ENCODE results near the gene CEP128.

The CEP128 gene

DNA sequence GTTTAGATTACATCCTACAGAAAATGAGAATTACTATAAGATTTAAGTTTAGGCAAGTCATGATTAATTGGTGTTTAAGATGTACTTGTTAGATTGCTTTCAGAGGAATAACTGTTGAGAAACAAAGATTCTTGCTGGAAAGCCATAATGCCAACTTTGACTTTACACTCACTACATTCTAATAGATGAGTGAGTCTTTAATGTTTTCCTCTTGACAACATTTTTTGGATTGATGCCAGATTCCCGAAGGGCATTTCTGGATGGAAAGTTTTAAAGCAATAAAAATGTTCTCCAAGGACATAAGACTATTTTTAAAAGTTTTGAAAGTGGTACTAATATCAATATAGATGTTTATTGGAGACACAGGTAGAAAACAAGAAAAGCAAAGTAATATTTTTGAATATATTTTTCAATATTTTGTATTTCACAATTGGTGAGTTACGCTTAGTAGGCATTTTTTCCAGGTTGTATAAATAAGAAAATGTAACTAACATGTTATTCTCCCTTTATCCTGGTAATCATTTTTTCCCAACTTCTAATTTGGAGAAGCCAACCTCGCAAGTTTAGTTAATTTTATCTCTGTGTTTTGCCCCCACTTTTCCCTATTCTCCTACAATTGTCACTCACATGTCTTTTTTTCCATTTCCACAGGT, 307.3 kb downstream of the CEP128 start:
- TF ChIP-seq POLR2A (IDR thresholded peaks at IDR 0.05; ENCODE audit: low read length): no peak
- no peak for TF ChIP-seq GATA1 (IDR thresholded peaks at IDR 0.05; ENCODE audit: low read depth, low read length)
- DNase-seq: no peak

- no peak for DNase-seq
- TF ChIP-seq GATA1 (IDR thresholded peaks at IDR 0.05; ENCODE audit: low read depth, low read length) (no peak), POLR2A (IDR thresholded peaks at IDR 0.05; ENCODE audit: low read length) (no peak)
Observed at GRCh38 chr14:80629606-80630005, 311.9 kb downstream of the CEP128 start.

GRCh38 chr14:80628547-80628946, 313.0 kb downstream of the CEP128 start:
- TF ChIP-seq GATA1 (IDR thresholded peaks at IDR 0.05; ENCODE audit: low read depth, low read length): no peak
- TF ChIP-seq POLR2A (IDR thresholded peaks at IDR 0.05; ENCODE audit: low read length): no peak
- no peak for DNase-seq

GRCh38 chr14:80627745-80628144, 313.8 kb downstream of the CEP128 start:
- TF ChIP-seq POLR2A (IDR thresholded peaks at IDR 0.05; ENCODE audit: low read length): no peak
- TF ChIP-seq GATA1 (IDR thresholded peaks at IDR 0.05; ENCODE audit: low read depth, low read length): no peak
- no peak for DNase-seq

- no peak for TF ChIP-seq GATA1 (IDR thresholded peaks at IDR 0.05; ENCODE audit: low read depth, low read length)
- no peak for TF ChIP-seq POLR2A (IDR thresholded peaks at IDR 0.05; ENCODE audit: low read length)
- no peak for DNase-seq
Observed at GRCh38 chr14:80624581-80624980, 317.0 kb downstream of the CEP128 start.

DNA sequence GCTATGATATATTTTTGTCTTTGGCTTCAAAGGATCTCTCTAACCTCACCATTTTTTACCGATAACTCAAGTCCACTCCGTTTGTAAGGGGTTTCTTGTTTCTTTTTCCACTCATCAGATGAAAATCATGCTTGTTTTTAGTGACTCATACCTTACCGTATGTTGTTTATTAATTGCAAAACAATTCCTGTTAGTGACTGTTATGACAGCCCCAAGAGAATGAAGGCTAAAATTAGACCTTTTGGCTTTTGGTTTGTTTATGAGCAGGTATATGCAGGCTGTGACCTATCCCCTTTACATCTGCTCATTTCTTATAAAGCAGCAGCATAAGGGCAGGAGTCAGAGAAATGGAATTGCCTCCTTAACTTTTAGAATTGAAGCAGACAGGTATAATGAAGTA, 319.8 kb downstream of the CEP128 start:
- DNase-seq: no peak
- TF ChIP-seq GATA1 (IDR thresholded peaks at IDR 0.05; ENCODE audit: low read depth, low read length) (no peak), POLR2A (IDR thresholded peaks at IDR 0.05; ENCODE audit: low read length) (no peak)

GRCh38 chr14:80620434-80620833, 321.1 kb downstream of the CEP128 start:
- no peak for DNase-seq
- TF ChIP-seq POLR2A (IDR thresholded peaks at IDR 0.05; ENCODE audit: low read length): no peak
- no peak for TF ChIP-seq GATA1 (IDR thresholded peaks at IDR 0.05; ENCODE audit: low read depth, low read length)

GRCh38 chr14:80618751-80619329, 322.7 kb downstream of the CEP128 start:
- TF ChIP-seq POLR2A (IDR thresholded peaks at IDR 0.05; ENCODE audit: low read length) (no peak), GATA1 (IDR thresholded peaks at IDR 0.05; ENCODE audit: low read depth, low read length) (no peak)

GRCh38 chr14:80615831-80616230, 325.7 kb downstream of the CEP128 start:
- TF ChIP-seq POLR2A (IDR thresholded peaks at IDR 0.05; ENCODE audit: low read length) (no peak), GATA1 (IDR thresholded peaks at IDR 0.05; ENCODE audit: low read depth, low read length) (no peak)
- DNase-seq: no peak

More at GRCh38 chr14:80618751-80619329, 322.7 kb downstream of the CEP128 start:
- no peak for DNase-seq

GRCh38 chr14:80609055-80609454, 332.5 kb downstream of the CEP128 start:
- TF ChIP-seq GATA1 (IDR thresholded peaks at IDR 0.05; ENCODE audit: low read depth, low read length): no peak
- TF ChIP-seq POLR2A (IDR thresholded peaks at IDR 0.05; ENCODE audit: low read length): no peak
- DNase-seq: no peak

DNA sequence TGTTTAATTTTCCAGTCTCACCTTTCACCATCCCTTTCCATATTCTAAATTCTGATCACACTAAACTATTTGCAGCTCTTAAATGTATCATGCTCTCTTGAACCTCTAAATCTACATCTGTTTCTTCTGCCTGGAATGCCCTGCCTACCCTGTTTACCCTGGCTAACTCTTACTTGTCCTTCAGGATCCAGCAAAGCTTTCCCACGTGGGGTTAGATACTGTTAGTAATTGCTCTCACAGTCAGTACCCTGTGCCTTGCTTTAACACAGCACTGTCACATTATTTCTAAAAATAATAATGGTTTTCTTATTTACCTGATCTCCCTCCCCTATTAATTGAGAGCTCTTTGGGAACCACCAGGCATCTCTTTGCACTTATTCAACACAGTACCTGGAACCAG, 333.0 kb downstream of the CEP128 start:
- TF ChIP-seq GATA1 (IDR thresholded peaks at IDR 0.05; ENCODE audit: low read depth, low read length) (no peak), POLR2A (IDR thresholded peaks at IDR 0.05; ENCODE audit: low read length) (no peak)
- no peak for DNase-seq

DNA sequence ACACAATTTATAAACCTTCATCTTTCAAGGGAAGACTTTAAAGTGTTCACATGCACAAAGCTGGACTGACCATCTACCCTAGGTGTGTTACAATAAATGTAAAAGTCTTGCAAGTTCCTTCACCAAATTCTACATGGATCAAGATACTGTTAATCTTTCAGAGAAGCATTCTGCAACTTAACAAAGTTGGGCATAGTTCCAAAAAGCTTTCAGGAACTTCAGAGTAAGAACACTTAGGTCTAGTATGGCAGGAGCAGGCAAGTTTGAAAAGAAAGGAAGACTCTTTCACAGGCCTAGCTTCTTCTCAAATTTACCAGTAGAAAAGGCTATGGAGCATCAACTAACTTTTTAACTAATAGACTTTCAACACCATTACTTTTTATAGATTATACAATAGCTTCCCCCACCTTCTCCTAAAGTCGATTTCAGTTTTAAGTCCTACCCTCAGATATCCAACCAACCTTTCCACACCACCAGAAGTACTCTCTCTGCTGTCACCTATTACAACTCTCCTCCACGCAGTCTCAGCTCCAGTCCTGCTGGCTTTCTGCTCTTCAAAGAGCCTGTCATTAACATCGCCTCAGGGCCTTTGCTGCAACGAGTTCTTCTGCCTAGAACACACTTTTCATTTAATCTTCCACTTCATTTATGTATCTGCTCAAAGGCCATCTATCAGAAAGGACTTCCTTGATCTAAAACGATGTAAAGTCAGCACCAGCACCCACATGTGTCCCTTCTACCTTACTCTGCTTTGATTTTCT, 333.9 kb downstream of the CEP128 start:
- DNase-seq: peak; percentile 2 to 5
- TF ChIP-seq POLR2A (IDR thresholded peaks at IDR 0.05; ENCODE audit: low read length): no peak
- TF ChIP-seq GATA1 (IDR thresholded peaks at IDR 0.05; ENCODE audit: low read depth, low read length): no peak

DNA sequence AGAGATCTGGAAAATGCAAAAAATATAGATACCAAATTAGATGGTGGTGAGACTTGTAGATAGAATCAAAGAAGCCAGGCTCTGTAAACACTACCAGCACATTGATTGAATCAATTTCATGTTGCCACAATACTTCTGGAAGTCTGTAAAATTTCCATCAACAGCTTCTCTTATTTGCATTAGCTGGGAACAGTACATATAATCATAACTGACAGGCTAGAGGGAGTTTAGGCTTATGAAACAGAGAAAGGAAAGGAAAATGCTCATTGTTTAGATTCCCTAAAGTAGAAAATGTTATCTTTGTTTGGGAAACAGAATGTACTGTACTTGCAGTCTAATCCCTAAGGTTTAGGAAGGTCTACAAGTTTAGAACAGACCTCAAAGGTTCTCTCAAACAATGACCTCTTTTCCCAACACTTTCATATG, 335.2 kb downstream of the CEP128 start:
- TF ChIP-seq GATA1 (IDR thresholded peaks at IDR 0.05; ENCODE audit: low read depth, low read length): no peak
- TF ChIP-seq POLR2A (IDR thresholded peaks at IDR 0.05; ENCODE audit: low read length): no peak

GRCh38 chr14:80605536-80605935, 336.0 kb downstream of the CEP128 start:
- TF ChIP-seq GATA1 (IDR thresholded peaks at IDR 0.05; ENCODE audit: low read depth, low read length) (no peak), POLR2A (IDR thresholded peaks at IDR 0.05; ENCODE audit: low read length) (no peak)
- DNase-seq: no peak

More for the DNA sequence above, 335.2 kb downstream of the CEP128 start:
- no peak for DNase-seq

Data from erythroblast (primary cell).